Body of pancreas (tissue), 4 donors: ENCODE results near the gene ALPG.

Experiments used
- POLR2A ChIP-seq, 3 donors: fragments of 450-650 bp; IDR thresholded peaks; one replicate each; pipeline ENCODE4 v1.6.1; 2016; ENCODE audit warnings: antibody characterized with exemption in 3 of 3, mild to moderate bottlenecking in 2 of 3
- TF ChIP-seq, protein P1 (sequence below), 7 experiments: fragments of 450-650 bp in 4 of 7; fragments of 200-600 bp in 3 of 7; sonication (generic) in 3 of 7; IDR thresholded peaks; one replicate each; pipeline ENCODE4 v1.5.1; 2016 to 2019; ENCODE audit warnings: antibody characterized with exemption in 7 of 7

DNA sequence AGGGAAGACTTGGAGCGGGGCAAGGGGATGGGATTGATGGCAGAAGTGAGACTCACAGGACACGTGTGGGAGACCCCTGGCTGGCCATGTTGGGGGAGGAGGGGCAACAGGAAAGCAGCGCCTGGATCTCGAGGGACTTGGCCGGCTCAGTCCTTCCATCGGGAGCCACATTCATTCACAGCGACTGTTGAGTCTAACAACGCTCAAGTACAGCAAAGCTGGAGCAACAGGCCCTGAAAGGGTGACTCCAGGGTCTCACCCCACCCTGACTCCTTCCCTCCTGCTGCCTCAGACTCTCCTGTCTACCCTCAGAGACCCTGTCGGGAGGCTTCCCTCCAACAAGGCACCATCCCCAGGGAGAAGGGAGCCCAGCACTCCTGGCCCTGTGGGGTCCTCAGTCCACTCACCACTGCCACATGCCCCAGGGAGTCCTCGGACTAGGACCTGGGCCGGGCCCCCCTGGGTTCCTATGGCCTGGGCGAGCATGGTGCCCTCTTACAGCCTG, 34.6 kb downstream of the ALPG start:
- TF ChIP-seq, protein P1, sequence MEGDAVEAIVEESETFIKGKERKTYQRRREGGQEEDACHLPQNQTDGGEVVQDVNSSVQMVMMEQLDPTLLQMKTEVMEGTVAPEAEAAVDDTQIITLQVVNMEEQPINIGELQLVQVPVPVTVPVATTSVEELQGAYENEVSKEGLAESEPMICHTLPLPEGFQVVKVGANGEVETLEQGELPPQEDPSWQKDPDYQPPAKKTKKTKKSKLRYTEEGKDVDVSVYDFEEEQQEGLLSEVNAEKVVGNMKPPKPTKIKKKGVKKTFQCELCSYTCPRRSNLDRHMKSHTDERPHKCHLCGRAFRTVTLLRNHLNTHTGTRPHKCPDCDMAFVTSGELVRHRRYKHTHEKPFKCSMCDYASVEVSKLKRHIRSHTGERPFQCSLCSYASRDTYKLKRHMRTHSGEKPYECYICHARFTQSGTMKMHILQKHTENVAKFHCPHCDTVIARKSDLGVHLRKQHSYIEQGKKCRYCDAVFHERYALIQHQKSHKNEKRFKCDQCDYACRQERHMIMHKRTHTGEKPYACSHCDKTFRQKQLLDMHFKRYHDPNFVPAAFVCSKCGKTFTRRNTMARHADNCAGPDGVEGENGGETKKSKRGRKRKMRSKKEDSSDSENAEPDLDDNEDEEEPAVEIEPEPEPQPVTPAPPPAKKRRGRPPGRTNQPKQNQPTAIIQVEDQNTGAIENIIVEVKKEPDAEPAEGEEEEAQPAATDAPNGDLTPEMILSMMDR (IDR thresholded peaks at IDR 0.05): no peak
- no peak for TF ChIP-seq POLR2A (IDR thresholded peaks at IDR 0.05)
